SIG-M5 treated with dmso at 0.1 percent for 504 hours (cell line): ENCODE measurements around the gene VWF.
"Not testable (repeated sequence)": the region's sequence is repeated elsewhere in the genome, so short reads cannot be mapped to it uniquely, and the experiment has no call there.

Experiments used
- DNase-seq: peaks from one replicate; lab custom pipeline; 2025; ENCODE audit not compliant: unreplicated experiment; lab: John Stamatoyannopoulos, UW

VWF gene

DNA sequence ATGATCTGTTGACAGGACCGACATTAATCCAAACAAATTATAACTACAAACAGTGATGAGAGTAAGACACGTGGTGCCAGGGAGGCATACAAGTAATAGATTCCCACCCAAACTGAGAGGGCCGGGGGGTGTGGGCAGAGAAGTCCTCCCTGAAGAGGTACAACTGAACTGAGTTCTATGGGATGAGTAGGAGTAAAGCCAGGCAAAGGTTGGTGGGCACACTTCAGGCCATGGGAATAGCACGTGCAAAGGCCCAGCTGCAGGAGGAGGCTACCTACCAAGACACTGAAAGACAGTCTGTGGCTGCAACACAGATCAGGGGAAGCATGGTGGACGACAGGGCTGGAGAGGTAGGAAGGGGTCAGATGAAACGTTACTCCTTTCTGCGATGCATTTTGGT is 22.0 kb upstream of the VWF start:
- DNase-seq, result no peak

- DNase-seq, result peak; percentile 73
These were observed 21.1 kb upstream of the VWF start for GRCh38 chr12:6145564-6145963.

GRCh38 chr12:6143303-6143675 is 18.8 kb upstream of the VWF start:
- DNase-seq, result no peak

GRCh38 chr12:6142368-6143302 is 18.2 kb upstream of the VWF start:
- not testable (repeated sequence) for DNase-seq

DNA sequence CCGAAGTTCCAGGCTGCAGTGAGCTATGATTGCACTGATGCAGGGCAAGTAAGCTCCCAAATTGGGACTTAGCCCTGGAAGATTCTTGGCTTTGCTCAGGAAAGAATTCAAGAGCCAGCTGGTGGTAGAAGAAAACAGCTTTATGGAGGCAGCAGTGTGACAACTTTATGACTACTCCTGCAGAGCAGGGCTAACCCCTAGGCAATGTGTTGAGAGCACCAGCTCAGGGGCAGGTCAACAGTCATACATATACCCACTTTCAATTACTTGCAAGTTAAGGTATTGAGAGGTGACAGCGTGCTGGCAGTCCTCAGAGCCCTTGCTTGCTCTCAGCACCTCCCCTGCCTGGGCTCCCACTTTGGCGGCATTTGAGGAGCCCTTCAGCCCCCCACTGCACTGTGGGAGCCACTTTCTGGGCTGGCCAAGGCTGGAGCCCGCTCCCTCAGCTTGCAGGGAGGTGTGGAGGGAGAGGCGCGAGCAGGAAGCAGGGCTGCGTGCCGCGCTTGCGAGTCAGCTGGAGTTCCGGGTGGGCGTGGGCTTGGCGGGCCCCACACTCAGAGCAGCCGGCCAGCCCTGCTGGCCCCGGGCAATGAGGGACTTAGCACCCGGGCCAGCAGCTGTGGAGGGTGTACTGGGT is 17.4 kb upstream of the VWF start:
- not testable (repeated sequence) for DNase-seq

GRCh38 chr12:6140651-6141447 is 16.4 kb upstream of the VWF start:
- peak; percentile 94 for DNase-seq

- DNase-seq, result no peak
These were observed 10.6 kb upstream of the VWF start for GRCh38 chr12:6135071-6135470.

DNA sequence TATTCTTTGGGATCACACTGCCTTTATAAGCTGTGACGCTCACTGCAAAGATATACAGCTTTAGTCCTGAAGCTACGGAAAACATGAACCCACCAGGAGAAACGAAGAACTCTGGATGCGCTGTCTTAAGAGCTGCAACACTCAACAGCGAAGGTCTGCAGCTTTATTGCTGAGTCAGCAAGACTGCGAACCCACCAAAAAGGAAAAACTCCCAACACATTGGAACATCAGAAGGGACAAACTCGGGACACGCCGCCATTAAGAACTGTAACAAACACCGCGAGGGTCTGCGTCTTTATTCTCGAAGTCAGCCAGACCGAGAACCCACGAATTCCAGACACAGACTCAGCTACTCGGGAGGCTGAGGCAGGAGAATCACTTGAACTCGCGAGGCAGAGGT is 9.2 kb upstream of the VWF start:
- no peak for DNase-seq

DNA sequence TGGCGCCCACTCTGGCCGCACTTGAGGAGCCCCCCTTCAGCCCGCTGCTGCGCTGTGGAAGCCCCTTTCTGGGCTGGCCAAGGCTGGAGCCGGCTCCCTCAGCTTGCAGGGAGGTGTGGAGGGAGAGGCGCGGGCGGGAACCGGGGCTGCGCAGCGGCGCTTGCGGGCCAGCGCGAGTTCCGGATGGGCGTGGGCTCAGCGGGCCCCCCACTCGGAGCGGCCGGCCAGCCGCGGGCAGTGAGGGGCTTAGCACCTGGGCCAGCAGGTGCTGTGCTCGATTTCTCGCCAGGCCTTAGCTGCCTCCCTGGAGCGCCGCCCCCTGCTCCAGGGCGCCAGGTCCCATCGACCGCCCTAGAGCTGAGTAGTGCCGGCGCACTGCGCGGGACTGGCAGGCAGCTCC is 8.0 kb upstream of the VWF start:
- DNase-seq, result no peak

- DNase-seq, result no peak
These were observed 789 bp upstream of the VWF start for GRCh38 chr12:6125310-6125608.

DNA sequence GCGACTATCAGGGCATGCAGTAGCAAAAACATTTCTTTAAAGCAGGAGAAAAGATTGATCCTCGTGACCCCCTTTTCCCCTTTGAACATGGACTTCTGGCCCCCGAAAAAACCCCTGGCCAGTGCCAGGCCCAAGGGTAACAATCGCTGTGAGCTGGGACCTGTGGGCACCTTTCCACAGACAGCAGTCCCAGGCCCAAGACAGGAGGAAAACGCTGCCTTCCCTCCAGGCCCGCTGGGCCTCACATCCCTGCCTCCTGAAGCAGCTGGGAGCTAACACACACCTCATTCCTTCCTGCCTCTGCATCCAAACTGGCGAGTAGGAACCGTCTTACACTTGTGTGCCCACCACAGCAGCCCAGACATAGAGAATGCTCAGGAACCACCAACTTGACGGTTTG is 1.2 kb downstream of the VWF start:
- DNase-seq, result no peak

- DNase-seq, result no peak
These were observed 2.3 kb downstream of the VWF start for GRCh38 chr12:6122201-6122600.

GRCh38 chr12:6120796-6121473 is 3.5 kb downstream of the VWF start:
- no peak for DNase-seq

DNA sequence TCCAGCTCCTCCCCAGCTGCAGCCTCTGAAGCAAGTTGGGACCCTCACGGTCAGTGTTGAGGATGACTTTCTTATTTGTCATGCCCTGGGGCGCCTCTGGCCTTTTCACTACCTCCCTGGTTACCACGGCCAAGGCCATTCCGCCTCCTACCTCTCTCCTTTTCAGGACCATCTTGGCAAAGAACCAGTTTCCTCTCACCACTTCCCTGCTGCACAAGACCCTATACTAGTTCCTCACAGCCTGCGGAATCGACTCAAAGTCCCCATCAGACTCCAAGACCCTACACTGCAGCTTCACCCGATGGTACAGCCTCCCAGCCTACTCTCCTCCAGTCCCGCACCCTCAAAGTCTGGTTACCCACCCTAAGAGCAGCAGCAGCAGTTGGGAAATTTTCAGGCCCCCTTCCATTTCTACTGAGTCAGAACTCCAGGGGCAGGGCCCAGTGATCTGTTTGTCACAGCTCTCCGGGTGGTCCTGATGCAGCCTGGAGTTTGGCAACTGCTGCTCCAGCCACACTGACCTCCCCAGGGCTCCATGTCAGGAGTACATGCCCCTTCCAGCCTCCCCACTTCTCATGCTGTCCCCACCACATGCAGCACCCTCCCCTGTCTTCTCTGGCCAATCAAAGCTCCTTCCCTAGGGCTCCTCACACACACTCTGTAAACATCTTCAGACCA is 5.4 kb downstream of the VWF start:
- no peak for DNase-seq

GRCh38 chr12:6116471-6117021 is 7.9 kb downstream of the VWF start:
- no peak for DNase-seq

DNA sequence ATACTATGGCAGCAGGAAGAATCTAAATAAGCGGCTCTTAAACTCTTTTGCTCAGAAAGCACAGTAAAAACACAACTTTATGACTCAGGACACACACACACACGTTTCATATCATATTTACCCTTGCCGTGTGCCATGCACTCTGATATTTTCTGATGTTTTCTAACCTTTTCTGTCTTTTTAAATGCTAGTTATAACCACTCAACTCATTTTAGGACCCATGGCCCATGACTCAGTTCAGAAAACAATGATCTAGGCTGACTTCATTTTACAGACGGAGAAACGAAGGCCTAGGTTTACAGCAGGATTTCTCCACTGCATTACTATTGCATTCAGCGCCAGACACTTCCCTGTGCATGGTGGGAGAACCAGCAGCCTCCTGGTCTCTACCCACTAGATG is 9.1 kb downstream of the VWF start:
- no peak for DNase-seq

DNA sequence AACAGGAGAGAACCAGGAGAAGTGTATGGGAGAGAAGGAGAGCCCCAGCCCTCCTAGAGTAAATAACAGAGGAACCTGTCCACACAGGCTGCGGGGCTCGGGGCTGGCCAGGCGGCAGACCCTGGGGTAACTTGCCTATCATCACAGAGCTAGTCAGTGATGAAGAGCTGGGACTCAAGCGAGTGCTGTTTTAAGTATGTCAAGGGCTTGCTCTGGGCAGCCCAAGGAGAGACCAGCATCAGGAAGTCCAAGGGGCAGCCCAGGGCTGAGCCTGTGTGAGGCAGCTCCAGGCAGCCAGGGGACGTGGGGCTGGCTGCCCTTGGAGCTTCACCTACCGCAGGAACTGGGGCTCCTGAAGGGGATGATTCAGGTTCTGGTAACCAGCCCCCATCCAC is 10.0 kb downstream of the VWF start:
- DNase-seq, result no peak

GRCh38 chr12:6113691-6114475 is 10.6 kb downstream of the VWF start:
- DNase-seq, result no peak

GRCh38 chr12:6112004-6112403 is 12.5 kb downstream of the VWF start:
- no peak for DNase-seq

GRCh38 chr12:6110006-6110405 is 14.5 kb downstream of the VWF start:
- no peak for DNase-seq
